Activated naive CD8-positive, alpha-beta T cell treated with anti-CD3 and anti-CD28 coated beads for 36 hours (primary cell): ENCODE data around the gene ZNF285. TPM values are rescaled to one million over a fixed set of nuclear protein-coding genes. Genes with fewer than 3 reads are reported as not detected.
"Not testable (repeated sequence)": the region's sequence is repeated elsewhere in the genome, so short reads cannot be mapped to it uniquely, and the experiment has no call there.

Experiments used
- DNase-seq: peaks from one replicate; pipeline ENCODE4 v3.0.0; 2021
- H3K27ac Mint-ChIP-seq: one replicate; pipeline ENCODE4 v1.8.0; 2022; ENCODE audit warnings: mild to moderate bottlenecking, moderate library complexity, mixed read lengths
- H3K27me3 Mint-ChIP-seq: one replicate; pipeline ENCODE4 v1.8.0; 2022; ENCODE audit warnings: mild to moderate bottlenecking, mixed read lengths
- H3K36me3 Mint-ChIP-seq: one replicate; pipeline ENCODE4 v1.8.0; 2021; ENCODE audit warnings: mild to moderate bottlenecking, mixed read lengths
- H3K4me1 Mint-ChIP-seq: one replicate; pipeline ENCODE4 v1.8.0; 2021; ENCODE audit warnings: mixed read lengths
- H3K4me3 Mint-ChIP-seq: one replicate; pipeline ENCODE4 v1.8.0; 2022; ENCODE audit warnings: mild to moderate bottlenecking, moderate library complexity, mixed read lengths
- H3K9me3 Mint-ChIP-seq: one replicate; pipeline ENCODE4 v1.8.0; 2022; ENCODE audit warnings: mixed read lengths
- total RNA-seq, 2 experiments: library from RNA; stranded (reverse); gene quantifications; one replicate each; pipeline ENCODE4 v1.2.3, GENCODE V29; 2021

Gene ZNF285
- total RNA-seq, 2 experiments from 2014 or later: 1.8 to 2.4 TPM

- no peaks in the 10 kb centered on the region for H3K4me1 Mint-ChIP-seq
- peaks cover 19% of the 10 kb centered on the region for H3K9me3 Mint-ChIP-seq
- H3K4me3 Mint-ChIP-seq: no peak overlapping the region
- no peaks in the 10 kb centered on the region for H3K27me3 Mint-ChIP-seq
- no peak overlapping the region for H3K27ac Mint-ChIP-seq
- peaks cover 25% of the 10 kb centered on the region for H3K36me3 Mint-ChIP-seq
- DNase-seq: no peak
Measured at GRCh38 chr19:44341794-44342193, 59.6 kb downstream of the ZNF285 start.

- not testable (repeated sequence) for H3K4me1 Mint-ChIP-seq, H3K27me3 Mint-ChIP-seq, DNase-seq, H3K27ac Mint-ChIP-seq, H3K4me3 Mint-ChIP-seq
- H3K9me3 Mint-ChIP-seq: peaks cover 47% of the 10 kb centered on the region
- peaks cover 77% of the 10 kb centered on the region for H3K36me3 Mint-ChIP-seq
Measured at GRCh38 chr19:44334639-44335038, 66.8 kb downstream of the ZNF285 start.

Other genes with a start within 250 kb of the ZNF285 start
- gene ZNF226, start 236.5 kb downstream of the ZNF285 start, total RNA-seq: 1 to 10 TPM; 6.5 to 7.4 TPM
- 10 to 100 TPM; 24.2 to 24.5 TPM for gene ZNF227, start 189.1 kb downstream of the ZNF285 start, total RNA-seq
- under 1 TPM; 0.16 to 0.32 TPM for gene ZNF233, start 141.7 kb downstream of the ZNF285 start, total RNA-seq
- 1 to 10 TPM; 3.8 to 4.7 TPM for gene ZNF235, start 96.6 kb downstream of the ZNF285 start, total RNA-seq
- gene ZNF112, start 44.9 kb downstream of the ZNF285 start, total RNA-seq: under 1 TPM; 0.44 to 0.62 TPM
- gene ZNF229, start 46.9 kb upstream of the ZNF285 start, total RNA-seq: 1 to 10 TPM; 3.0 to 4.5 TPM
- gene ZNF180, start 98.9 kb upstream of the ZNF285 start, total RNA-seq: 10 to 100 TPM in 1 of 2 experiments, 1 to 10 TPM in 1; 9.9 to 10.2 TPM
- not detected for gene CEACAM20, start 128.1 kb upstream of the ZNF285 start, total RNA-seq
- not detected for gene IGSF23, start 212.0 kb upstream of the ZNF285 start, total RNA-seq
- gene PVR, start 242.3 kb upstream of the ZNF285 start, total RNA-seq: 10 to 100 TPM; 14.5 TPM